WI38 (cell line): Measurements from ENCODE around the gene GPATCH4.
"Not testable (repeated sequence)": the region's sequence is repeated elsewhere in the genome, so short reads cannot be mapped to it uniquely, and the experiment has no call there.

Source experiments
- H3K4me3 ChIP-seq: 2 replicates; pipeline ENCODE4 v1.5.1; 2011; ENCODE audit warnings: low read depth, mild to moderate bottlenecking, control low read depth, low read length
- TF ChIP-seq, protein P1 (sequence below): IDR thresholded peaks from 2 replicates; pipeline ENCODE4 v1.5.1; 2012; ENCODE audit warnings: low read depth, mild to moderate bottlenecking, control low read depth, low read length

GPATCH4 gene

DNA sequence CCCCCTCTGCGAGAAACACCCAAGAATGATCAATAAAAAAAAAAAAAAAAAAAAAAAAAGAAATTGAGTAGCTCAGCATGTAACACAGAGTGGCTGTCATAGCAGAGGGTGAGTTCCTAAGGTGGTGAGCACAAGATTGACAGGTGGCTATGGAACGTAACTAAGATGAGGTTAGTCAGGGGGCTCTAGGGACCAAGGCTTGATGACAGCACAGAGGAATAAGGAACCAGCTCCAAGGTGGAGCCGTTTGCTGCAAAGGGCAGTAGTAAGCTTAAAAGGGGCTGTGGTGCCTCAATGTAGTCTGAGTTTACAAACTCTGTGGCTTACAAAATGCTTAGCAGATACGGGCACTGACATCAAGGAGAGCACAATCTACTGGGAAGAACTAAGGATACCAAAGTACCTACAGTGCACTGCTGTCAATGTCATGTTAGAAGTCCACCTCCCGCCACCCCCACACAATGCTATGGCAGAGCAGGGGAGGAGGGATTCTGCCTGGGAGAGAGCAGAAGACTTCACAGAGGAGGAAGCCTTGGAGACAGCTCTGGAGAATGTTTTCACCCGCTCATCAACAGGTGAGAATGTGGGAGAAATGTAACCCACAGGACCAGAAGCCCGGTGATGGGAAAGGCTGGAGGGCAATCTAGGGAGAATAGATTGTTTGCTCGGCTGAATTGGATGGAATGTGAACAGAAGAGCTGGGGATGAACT, 42.0 kb downstream of the GPATCH4 start:
- H3K4me3 ChIP-seq = no peak overlapping the region
- TF ChIP-seq, protein P1, sequence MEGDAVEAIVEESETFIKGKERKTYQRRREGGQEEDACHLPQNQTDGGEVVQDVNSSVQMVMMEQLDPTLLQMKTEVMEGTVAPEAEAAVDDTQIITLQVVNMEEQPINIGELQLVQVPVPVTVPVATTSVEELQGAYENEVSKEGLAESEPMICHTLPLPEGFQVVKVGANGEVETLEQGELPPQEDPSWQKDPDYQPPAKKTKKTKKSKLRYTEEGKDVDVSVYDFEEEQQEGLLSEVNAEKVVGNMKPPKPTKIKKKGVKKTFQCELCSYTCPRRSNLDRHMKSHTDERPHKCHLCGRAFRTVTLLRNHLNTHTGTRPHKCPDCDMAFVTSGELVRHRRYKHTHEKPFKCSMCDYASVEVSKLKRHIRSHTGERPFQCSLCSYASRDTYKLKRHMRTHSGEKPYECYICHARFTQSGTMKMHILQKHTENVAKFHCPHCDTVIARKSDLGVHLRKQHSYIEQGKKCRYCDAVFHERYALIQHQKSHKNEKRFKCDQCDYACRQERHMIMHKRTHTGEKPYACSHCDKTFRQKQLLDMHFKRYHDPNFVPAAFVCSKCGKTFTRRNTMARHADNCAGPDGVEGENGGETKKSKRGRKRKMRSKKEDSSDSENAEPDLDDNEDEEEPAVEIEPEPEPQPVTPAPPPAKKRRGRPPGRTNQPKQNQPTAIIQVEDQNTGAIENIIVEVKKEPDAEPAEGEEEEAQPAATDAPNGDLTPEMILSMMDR = no peak

DNA sequence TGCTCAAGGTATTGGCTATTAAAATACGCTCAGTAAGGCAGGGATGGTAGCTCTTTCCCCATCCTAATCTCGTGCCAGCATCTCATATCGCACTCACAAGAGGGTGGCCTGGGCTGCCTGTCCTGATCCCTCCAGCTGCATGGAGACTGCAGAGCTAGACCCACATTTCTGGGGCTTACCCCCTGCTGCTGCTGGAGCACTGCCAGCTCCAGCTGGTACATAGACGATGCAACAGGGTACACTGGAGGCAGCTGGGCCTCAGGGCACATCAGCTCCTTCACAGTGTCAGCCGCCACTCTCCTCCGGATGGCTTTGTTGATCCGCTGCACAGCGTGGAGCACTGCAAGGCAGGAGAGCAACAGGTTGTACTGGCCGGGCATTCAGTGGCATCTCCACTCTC, 44.9 kb downstream of the GPATCH4 start:
- H3K4me3 ChIP-seq = no peak overlapping the region
- TF ChIP-seq, protein P1 = no peak

DNA sequence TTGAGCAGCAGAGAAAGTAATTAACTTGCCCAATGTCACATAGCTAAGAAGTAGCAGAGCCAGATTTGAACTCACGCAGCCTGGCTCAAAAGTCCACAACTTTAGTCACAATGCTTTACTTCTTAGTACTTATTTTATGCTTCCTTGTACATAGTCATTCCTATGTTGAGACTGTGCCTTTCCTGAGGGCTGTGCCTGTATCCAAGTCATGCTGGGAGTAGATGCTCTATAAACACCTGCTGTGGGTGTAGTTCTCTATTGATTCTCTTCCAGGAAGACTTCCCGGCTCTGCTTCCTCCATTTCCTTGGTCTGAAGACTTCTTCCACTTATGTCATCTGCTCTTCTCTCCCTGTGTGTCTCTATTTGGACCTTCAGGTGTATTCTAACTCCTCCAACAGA, 45.6 kb downstream of the GPATCH4 start:
- TF ChIP-seq, protein P1 = no peak

DNA sequence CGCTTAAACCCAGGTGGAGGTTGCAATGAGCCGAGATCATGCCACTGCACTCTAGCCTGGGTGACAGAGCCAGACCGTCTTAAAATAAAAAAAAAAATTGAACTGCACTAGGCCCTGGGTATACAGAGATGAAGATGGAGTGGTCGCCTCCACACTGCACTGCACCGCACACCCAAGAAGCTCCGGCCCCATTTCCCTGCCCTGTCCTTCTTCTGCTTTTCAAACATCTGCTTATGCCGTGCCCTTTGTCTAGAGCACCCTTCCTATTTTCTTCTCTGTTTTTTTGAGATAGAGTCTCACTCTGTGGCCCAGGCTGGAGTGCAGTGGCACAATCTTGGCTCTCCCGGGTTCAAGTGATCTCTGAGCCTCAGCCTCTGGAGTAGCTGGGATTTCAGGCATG, 46.3 kb downstream of the GPATCH4 start:
- no peak overlapping the region for H3K4me3 ChIP-seq
- TF ChIP-seq, protein P1 = no peak

More for the DNA sequence above, 45.6 kb downstream of the GPATCH4 start:
- H3K4me3 ChIP-seq = no peak overlapping the region

DNA sequence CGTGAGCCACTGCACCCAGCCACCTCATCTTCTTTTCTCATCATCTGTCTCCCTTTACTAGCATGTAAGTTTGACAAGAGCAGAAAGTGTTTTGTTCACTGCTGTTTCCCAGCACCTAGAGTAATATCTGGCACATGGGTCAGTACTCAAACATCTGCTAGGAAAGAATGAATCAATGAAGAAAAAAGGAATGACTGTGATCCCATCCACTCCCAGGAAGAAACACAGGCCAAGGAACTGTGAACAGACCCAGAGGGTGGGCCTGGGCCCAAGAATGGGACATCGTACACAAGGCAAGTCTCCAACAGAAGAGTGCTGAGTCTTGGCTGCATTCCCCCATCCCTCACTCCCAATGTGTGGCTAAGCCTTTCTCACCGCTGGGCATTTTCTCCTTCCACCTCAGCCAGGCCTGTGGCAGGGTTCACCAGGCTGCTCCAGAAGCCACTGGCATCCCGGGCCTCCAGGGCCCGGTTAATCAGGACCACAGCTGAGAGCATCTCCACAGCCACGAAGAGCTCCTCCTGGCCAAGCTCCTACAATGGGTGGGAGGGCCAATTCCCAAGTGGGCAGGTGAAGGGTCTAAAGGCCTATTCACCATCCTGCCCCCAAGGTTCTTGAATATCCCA, 47.3 kb downstream of the GPATCH4 start:
- H3K4me3 ChIP-seq = no peak overlapping the region
- TF ChIP-seq, protein P1 = no peak

DNA sequence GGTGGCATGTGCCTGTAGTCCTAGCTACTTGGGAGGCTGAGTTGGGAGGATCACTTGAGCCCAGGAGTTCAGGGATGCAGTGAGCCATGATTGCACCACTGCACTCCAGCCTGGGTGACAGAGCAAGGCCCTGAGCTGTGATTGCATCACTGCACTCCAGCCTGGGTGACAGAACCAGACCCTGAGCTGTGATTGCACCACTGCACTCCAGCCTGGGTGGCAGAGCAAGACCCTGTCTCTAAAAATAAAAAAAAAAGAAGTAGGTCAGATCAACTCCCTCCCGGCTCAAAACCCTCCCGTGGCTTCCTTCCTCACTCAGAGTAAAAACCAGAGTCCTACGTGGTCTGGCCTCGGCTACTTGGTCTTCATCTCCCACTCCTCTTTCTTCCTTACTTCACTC, 48.3 kb downstream of the GPATCH4 start:
- not testable (repeated sequence) for H3K4me3 ChIP-seq

DNA sequence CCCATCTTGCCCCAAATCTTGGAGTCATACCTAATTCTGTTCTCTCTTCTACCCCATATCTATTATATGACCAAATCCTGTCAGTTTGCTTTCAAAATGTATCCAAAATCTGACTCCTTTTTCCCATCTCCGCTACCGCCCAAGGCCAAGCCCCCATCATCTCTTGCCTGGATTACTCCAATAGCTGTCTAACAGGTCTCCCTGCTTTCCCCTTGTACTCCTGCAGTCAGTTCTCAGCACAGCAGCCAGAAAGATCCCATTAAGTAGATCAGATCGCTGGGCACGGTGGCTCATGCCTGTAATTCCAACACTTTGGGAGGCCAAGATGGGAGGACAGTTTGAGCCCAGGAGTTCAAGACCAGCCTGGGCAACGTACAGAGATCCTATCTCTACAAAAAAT, 48.8 kb downstream of the GPATCH4 start:
- TF ChIP-seq, protein P1 = no peak

DNA sequence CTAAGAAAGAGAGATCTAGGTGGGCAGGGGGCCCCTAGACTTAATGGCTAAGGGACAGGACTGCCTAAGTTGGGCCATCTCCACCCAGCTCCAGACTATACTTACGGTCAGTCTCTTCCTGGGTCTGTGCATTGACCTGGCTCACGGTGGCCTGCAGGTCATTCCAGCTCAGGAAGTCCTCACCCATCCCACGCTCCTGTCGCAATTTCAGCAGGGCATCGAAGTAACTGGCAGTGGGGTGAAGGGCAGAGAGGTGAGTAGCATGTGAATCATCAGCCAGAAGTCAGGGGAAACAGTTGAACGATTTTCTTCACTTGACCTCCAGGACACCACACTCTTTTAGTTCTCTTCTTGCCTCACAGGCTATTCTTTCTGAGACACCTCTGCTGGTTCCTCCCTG, 49.4 kb downstream of the GPATCH4 start:
- no peak overlapping the region for H3K4me3 ChIP-seq
- TF ChIP-seq, protein P1 = no peak

More for the DNA sequence above, 48.8 kb downstream of the GPATCH4 start:
- no peak overlapping the region for H3K4me3 ChIP-seq
